GM12872 (cell line): ENCODE measurements around the gene TRAPPC13.

Source experiments
- TF ChIP-seq, protein P1 (sequence below): IDR thresholded peaks from 3 replicates; pipeline ENCODE4 v1.5.1; 2011; ENCODE audit warnings: low read depth, mild to moderate bottlenecking, low read length, moderate library complexity; ENCODE audit not compliant: insufficient read depth

The TRAPPC13 gene

DNA sequence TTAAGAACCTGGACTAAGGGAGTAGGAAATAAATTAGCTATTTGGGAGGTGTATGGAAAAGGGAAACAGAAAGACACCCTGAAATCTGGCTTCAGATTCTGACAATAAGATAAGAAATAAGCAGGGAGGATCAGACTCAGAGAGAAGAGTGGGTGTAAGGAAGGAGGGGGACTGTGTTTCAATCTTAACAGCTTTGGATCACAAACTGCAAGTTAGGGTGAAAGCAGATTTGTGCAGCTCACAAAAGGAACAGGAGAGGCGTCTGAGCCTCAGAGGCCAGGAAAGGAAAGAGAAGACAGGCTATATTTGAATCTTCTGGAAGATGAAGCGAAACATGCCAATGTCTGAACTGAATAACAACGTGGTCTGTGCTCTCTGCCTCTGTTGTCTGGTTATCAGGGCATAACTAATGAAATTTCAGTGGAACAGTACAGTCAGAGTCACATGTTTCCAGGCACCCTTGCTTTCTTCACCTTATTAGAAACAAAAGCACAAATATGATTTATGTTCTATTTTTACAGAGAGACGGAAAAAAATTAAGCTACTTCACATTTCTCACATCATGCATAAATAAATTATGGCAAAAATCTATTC, 70.4 kb downstream of the TRAPPC13 start:
- TF ChIP-seq, protein P1, sequence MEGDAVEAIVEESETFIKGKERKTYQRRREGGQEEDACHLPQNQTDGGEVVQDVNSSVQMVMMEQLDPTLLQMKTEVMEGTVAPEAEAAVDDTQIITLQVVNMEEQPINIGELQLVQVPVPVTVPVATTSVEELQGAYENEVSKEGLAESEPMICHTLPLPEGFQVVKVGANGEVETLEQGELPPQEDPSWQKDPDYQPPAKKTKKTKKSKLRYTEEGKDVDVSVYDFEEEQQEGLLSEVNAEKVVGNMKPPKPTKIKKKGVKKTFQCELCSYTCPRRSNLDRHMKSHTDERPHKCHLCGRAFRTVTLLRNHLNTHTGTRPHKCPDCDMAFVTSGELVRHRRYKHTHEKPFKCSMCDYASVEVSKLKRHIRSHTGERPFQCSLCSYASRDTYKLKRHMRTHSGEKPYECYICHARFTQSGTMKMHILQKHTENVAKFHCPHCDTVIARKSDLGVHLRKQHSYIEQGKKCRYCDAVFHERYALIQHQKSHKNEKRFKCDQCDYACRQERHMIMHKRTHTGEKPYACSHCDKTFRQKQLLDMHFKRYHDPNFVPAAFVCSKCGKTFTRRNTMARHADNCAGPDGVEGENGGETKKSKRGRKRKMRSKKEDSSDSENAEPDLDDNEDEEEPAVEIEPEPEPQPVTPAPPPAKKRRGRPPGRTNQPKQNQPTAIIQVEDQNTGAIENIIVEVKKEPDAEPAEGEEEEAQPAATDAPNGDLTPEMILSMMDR, result no peak

- TF ChIP-seq, protein P1, result no peak
Observed at GRCh38 chr5:65695896-65696295, 71.1 kb downstream of the TRAPPC13 start.

- TF ChIP-seq, protein P1, result no peak
Observed at GRCh38 chr5:65696892-65697291, 72.1 kb downstream of the TRAPPC13 start.

- TF ChIP-seq, protein P1, result no peak
Observed at GRCh38 chr5:65699338-65699737, 74.5 kb downstream of the TRAPPC13 start.

DNA sequence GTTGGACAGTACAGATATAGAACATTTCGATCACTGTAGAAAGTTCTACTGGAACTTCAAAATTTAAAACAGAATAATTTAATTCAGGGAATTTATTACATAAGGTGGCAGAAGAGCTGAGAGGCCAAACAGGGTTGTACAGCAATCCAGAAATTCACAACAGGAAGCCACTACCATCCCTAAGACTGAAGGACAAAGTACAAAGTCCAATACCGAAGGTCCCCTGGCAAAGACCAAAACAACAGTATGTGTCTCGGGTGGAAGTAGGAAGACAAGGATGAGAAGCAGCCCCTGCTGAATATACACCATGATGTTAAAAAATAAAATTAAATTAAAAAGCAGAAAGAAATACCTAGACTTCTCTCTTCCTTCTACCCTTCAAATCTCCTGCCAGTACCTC, 77.2 kb downstream of the TRAPPC13 start:
- TF ChIP-seq, protein P1, result no peak

- TF ChIP-seq, protein P1, result no peak
Observed at GRCh38 chr5:65704621-65705239, 79.9 kb downstream of the TRAPPC13 start.

- TF ChIP-seq, protein P1, result no peak
Observed at GRCh38 chr5:65707663-65708062, 82.8 kb downstream of the TRAPPC13 start.

- TF ChIP-seq, protein P1, result no peak
Observed at GRCh38 chr5:65708145-65708544, 83.3 kb downstream of the TRAPPC13 start.
